ENCODE data around the gene CYB5D1.
"Not testable (repeated sequence)": the region's sequence is repeated elsewhere in the genome, so short reads cannot be mapped to it uniquely, and the experiment has no call there.

Gene CYB5D1, protein sequence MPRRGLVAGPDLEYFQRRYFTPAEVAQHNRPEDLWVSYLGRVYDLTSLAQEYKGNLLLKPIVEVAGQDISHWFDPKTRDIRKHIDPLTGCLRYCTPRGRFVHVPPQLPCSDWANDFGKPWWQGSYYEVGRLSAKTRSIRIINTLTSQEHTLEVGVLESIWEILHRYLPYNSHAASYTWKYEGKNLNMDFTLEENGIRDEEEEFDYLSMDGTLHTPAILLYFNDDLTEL

DNA sequence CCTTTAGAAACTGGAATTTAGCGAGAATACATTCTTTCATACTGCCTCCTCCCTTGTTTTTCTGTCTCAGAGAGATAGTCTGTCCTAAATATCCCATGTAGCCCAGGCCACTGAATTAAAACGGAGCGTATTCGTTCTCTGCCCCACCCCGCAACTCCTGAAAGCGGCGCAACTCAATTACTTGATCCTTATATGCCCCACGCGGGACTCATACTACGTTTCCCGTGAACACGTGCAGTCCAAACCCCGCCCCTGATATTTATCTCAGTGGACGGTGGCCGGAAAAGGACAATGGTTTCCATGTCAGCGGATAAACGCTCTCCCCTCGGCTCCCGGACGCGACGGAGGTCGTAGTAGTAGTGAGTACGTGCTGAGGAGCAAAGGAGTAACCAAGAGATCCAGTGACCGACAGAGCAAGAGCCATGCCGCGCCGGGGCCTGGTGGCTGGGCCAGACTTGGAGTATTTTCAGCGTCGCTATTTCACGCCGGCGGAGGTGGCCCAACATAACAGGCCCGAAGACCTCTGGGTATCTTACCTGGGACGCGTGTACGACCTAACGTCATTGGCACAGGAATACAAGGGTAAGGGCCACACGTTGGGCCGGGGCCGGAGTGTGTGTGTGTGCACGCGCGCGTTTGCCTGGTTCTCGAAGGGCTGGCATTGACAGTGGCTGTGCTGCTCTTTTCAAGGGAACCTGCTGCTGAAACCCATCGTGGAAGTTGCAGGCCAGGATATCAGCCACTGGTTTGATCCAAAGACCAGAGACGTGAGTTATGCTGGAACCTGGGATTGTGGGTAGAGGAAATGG lies at the start of gene CYB5D1:
Gene CYB5D1 (plus strand): TSS at position 291 of the 809 bp plus-strand sequence. CDS start 132 bp downstream, at position 423.
- peak within 1 kb of the TSS; percentile 80 for H3K4me3 ChIP-seq (ENCODE audit: low read length)
- H3K36me3 ChIP-seq (ENCODE audit: control insufficient read depth, low read depth, low read length): no peaks in the 10 kb centered on the region
- H3K27me3 ChIP-seq (ENCODE audit: control insufficient read depth, insufficient read depth, low read length): peaks cover 39% of the 10 kb centered on the region
- H3K9ac ChIP-seq (ENCODE audit: low read length): peak within 1 kb of the TSS; percentile 87
- peaks cover 25% of the 10 kb centered on the region for H3K4me1 ChIP-seq (ENCODE audit: control insufficient read depth, low read depth, low read length)
- no peaks in the 10 kb centered on the region for H3K9me3 ChIP-seq (ENCODE audit: control insufficient read depth, low read depth, low read length)
- peak within 1 kb of the TSS; percentile 86 for H3K27ac ChIP-seq (ENCODE audit: low read length)

DNA sequence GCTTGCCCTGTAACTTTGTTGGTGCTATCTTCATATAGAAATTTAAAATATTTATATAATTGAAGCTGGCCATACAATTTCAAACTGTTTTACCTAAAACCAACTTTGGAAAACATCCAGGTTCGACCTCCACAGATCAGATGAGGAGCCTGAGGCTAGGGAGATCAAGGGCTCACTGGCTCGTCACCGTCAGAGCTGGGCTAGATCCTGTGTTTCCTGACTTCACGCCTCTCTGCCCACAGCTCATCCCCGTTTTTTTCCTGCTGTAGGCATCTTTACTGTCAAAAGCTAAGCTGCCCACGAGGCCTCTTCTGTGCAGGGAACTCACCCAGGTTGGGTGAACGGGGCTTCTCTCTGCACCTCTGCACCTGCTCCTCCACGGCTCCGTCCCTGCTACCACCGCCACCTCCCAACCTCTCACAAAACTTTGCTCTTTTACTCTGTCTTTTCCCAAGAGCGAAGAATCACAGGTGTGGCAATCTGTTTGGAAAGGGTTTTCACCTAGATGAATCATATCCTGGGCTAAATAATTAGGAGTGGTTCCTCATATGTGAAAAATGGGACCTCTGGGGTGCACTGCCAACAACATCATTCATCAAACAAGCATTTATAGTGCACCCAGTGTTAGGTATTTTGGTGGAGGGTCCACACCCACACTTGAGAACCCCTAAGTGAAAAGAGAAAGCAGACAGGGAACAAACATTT lies 48.6 kb upstream of the CYB5D1 start:
- H3K9ac ChIP-seq (ENCODE audit: low read length): no peak overlapping the region
- H3K4me1 ChIP-seq (ENCODE audit: control insufficient read depth, low read depth, low read length): no peaks in the 10 kb centered on the region
- no peaks in the 10 kb centered on the region for H3K36me3 ChIP-seq (ENCODE audit: control insufficient read depth, low read depth, low read length)
- H3K4me3 ChIP-seq (ENCODE audit: low read length): no peak overlapping the region
- H3K27ac ChIP-seq (ENCODE audit: low read length): no peak overlapping the region
- H3K27me3 ChIP-seq (ENCODE audit: control insufficient read depth, insufficient read depth, low read length): no peaks in the 10 kb centered on the region
- H3K9me3 ChIP-seq (ENCODE audit: control insufficient read depth, low read depth, low read length): no peaks in the 10 kb centered on the region

DNA sequence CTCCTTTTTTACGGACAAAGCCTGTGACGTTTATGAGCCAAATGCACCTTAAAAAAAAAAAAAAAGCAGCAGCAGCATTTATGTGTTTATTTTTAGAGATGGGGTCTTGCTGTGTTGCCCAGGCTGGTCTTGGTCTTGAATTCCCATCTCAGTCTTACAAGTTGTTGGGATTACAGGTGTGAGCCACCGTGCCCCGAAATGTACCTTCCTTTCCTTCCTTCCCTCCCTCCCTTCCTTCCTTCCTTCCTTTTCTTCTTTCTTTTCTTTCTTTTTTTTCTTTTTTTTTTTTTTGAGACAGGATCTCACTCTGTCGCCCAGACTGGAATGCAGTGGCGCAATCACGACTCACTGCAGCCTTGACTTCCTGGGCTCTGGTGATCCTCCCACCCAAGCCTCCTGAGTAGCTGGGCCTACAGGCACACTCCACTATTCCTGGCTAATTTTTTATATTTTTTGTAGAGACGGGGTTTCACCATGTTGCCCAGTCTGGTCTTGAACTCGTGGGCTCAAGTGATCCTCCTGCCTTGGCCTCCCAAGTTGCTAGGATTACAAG lies 47.9 kb upstream of the CYB5D1 start:
- H3K9ac ChIP-seq (ENCODE audit: low read length); H3K27ac ChIP-seq (ENCODE audit: low read length); H3K36me3 ChIP-seq (ENCODE audit: control insufficient read depth, low read depth, low read length); H3K4me3 ChIP-seq (ENCODE audit: low read length); H3K9me3 ChIP-seq (ENCODE audit: control insufficient read depth, low read depth, low read length); H3K27me3 ChIP-seq (ENCODE audit: control insufficient read depth, insufficient read depth, low read length); H3K4me1 ChIP-seq (ENCODE audit: control insufficient read depth, low read depth, low read length): not testable (repeated sequence)

DNA sequence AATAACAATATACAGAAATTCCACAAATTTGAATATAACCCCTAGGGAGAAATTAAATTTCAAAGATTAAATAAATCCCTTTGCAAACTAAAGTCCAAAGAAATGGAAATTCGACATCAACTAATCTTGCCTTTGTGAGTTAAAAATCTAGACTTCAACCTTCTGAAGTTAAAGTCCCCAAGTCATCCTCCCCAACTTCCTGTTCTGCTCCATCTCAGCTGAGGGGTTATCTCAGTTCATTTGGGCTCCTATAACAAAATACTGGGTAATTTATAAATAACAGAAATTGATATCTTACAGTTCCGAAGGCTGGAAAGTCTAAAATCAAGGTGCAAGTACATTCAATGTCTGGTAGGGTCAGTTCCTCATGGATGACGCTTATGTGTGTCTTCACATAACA lies 46.6 kb upstream of the CYB5D1 start:
- no peaks in the 10 kb centered on the region for H3K27me3 ChIP-seq (ENCODE audit: control insufficient read depth, insufficient read depth, low read length)
- no peak overlapping the region for H3K4me3 ChIP-seq (ENCODE audit: low read length)
- no peak overlapping the region for H3K27ac ChIP-seq (ENCODE audit: low read length)
- H3K9me3 ChIP-seq (ENCODE audit: control insufficient read depth, low read depth, low read length): no peaks in the 10 kb centered on the region
- no peak overlapping the region for H3K9ac ChIP-seq (ENCODE audit: low read length)
- no peaks in the 10 kb centered on the region for H3K36me3 ChIP-seq (ENCODE audit: control insufficient read depth, low read depth, low read length)
- no peaks in the 10 kb centered on the region for H3K4me1 ChIP-seq (ENCODE audit: control insufficient read depth, low read depth, low read length)

DNA sequence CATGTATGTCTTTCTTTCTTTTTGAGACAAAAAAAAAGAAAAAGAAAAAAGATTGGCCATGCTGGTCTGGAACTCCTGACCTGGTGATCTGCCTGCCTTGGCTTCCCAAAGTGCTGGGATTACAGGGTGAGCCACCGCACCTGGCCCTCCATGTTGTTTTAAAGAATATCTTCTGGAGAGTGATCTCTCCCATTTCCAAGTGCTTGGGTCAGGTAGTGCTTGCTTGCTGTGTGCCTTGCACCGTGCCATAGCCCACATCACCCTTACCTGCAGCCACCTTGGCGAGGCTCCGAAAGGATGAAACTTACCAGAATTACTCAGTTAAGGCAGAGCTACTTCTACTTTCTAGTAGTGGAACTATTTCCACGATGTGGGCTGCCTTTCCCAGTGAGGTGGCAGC lies 42.8 kb upstream of the CYB5D1 start:
- no peaks in the 10 kb centered on the region for H3K36me3 ChIP-seq (ENCODE audit: control insufficient read depth, low read depth, low read length)
- no peaks in the 10 kb centered on the region for H3K9me3 ChIP-seq (ENCODE audit: control insufficient read depth, low read depth, low read length)
- no peaks in the 10 kb centered on the region for H3K27me3 ChIP-seq (ENCODE audit: control insufficient read depth, insufficient read depth, low read length)
- H3K4me1 ChIP-seq (ENCODE audit: control insufficient read depth, low read depth, low read length): no peaks in the 10 kb centered on the region
- H3K9ac ChIP-seq (ENCODE audit: low read length): no peak overlapping the region
- no peak overlapping the region for H3K4me3 ChIP-seq (ENCODE audit: low read length)
- no peak overlapping the region for H3K27ac ChIP-seq (ENCODE audit: low read length)

DNA sequence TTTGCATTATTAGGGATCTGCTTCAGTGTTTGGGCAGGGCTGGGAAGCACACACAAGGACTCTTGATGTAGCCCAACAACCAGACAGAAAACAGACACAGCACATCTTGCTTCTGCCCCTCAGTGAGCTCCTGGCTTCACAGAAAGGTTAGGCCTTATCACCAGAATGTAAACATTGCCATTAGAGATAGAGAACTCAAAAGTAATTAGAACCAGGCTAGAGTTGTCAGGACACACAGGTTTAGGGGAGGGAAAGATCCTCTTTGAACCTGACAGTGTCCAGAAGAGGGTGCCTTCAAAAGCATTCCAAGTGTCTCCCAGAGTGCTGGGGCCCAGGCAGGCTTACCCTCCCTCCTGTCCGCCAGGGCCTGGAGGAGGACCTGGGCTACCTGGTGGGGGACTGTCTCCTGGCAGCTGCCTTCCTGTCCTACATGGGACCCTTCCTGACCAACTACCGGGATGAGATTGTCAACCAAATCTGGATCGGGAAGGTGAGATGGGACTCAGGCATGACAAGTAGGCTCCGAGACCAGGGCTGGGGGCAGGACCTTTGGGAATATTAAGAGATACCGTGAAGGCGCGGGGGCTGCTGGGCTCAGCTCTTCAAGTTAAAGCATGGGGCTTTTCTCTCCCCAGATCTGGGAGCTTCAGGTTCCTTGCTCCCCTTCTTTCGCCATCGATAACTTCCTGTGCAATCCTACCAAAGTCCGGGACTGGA lies 40.7 kb upstream of the CYB5D1 start:
- H3K9ac ChIP-seq (ENCODE audit: low read length): no peak overlapping the region
- no peak overlapping the region for H3K4me3 ChIP-seq (ENCODE audit: low read length)
- H3K27ac ChIP-seq (ENCODE audit: low read length): no peak overlapping the region
- no peaks in the 10 kb centered on the region for H3K27me3 ChIP-seq (ENCODE audit: control insufficient read depth, insufficient read depth, low read length)
- no peaks in the 10 kb centered on the region for H3K36me3 ChIP-seq (ENCODE audit: control insufficient read depth, low read depth, low read length)
- no peaks in the 10 kb centered on the region for H3K9me3 ChIP-seq (ENCODE audit: control insufficient read depth, low read depth, low read length)
- no peaks in the 10 kb centered on the region for H3K4me1 ChIP-seq (ENCODE audit: control insufficient read depth, low read depth, low read length)

DNA sequence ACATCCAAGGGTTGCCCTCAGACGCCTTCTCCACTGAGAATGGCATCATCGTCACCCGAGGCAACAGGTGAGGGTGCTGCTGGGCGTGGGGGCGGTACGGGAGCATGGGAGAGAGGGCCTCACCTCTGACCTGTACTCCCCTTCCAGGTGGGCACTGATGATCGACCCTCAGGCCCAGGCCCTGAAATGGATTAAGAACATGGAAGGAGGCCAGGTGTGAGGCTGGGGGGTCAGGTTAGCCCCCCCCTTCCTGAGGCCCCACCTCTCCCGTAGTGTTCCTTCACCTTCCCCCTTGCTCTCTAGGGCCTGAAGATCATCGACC lies 40.2 kb upstream of the CYB5D1 start:
- Histone ChIP-seq H3K36me3 (ENCODE audit: control insufficient read depth, low read depth, low read length) (no peaks in the 10 kb centered on the region), H3K9ac (ENCODE audit: low read length) (no peak overlapping the region), H3K27me3 (ENCODE audit: control insufficient read depth, insufficient read depth, low read length) (no peaks in the 10 kb centered on the region), H3K27ac (ENCODE audit: low read length) (no peak overlapping the region), H3K9me3 (ENCODE audit: control insufficient read depth, low read depth, low read length) (no peaks in the 10 kb centered on the region), H3K4me3 (ENCODE audit: low read length) (no peak overlapping the region), H3K4me1 (ENCODE audit: control insufficient read depth, low read depth, low read length) (no peaks in the 10 kb centered on the region)

DNA sequence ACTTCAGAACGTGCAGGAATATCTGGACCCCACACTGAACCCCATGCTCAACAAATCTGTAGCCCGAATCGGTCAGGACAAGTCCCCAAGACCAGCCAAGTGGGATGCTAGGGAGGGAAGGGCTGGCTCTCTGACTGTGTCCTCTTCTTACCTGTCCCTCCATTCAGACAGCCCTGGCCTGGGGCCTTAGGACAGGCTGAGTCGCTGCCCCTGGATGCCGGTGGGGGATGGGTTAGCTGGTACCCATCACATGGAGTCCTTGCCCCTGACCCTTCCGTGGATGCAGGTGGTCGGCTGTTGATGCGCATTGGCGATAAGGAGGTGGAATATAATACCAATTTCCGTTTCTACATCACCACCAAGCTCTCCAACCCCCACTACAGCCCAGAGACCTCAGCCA lies 39.8 kb upstream of the CYB5D1 start:
- no peaks in the 10 kb centered on the region for H3K4me1 ChIP-seq (ENCODE audit: control insufficient read depth, low read depth, low read length)
- no peaks in the 10 kb centered on the region for H3K9me3 ChIP-seq (ENCODE audit: control insufficient read depth, low read depth, low read length)
- H3K4me3 ChIP-seq (ENCODE audit: low read length): no peak overlapping the region
- no peaks in the 10 kb centered on the region for H3K36me3 ChIP-seq (ENCODE audit: control insufficient read depth, low read depth, low read length)
- no peaks in the 10 kb centered on the region for H3K27me3 ChIP-seq (ENCODE audit: control insufficient read depth, insufficient read depth, low read length)
- H3K27ac ChIP-seq (ENCODE audit: low read length): no peak overlapping the region
- no peak overlapping the region for H3K9ac ChIP-seq (ENCODE audit: low read length)

DNA sequence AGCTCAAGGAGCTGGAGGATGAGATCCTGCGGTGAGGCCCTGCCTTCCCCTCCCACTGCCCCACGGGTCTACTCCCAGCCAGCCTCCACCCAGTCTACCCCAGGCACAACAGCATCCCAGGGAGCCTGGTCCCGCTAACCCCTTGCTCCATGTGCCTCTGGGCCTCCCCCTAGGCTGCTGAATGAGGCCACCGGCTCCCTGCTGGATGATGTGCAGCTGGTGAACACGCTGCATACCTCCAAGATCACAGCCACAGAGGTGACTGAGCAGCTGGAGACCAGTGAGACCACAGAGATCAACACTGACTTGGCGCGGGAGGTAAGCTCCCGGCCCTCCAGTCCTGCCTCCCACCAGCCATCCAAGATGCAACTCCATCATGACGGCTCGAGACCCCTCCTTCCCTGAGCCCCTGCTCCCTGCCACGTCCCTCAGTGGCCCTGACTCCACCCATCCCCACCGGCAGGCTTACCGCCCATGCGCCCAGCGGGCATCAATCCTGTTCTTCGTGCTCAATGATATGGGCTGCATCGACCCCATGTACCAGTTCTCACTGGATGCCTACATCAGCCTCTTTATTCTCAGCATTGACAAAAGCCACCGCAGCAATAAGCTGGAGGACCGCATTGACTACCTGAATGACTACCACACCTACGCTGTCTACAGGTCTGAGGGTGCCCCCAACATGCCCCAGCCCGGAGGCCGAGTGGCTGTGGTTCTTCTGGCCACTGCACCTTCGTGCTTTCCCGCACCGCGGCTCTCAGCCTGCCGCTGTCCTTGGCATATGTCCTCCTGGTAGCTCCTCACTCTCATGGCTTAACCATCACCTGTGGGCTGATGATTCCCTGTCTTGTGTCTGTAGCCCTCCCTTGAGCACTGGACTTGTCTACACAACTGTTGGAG lies 38.8 kb upstream of the CYB5D1 start:
- Histone ChIP-seq H3K4me1 (ENCODE audit: control insufficient read depth, low read depth, low read length) (peaks cover 3% of the 10 kb centered on the region), H3K36me3 (ENCODE audit: control insufficient read depth, low read depth, low read length) (no peaks in the 10 kb centered on the region), H3K27me3 (ENCODE audit: control insufficient read depth, insufficient read depth, low read length) (peaks cover 4% of the 10 kb centered on the region), H3K9me3 (ENCODE audit: control insufficient read depth, low read depth, low read length) (no peaks in the 10 kb centered on the region), H3K27ac (ENCODE audit: low read length) (no peak overlapping the region), H3K4me3 (ENCODE audit: low read length) (no peak overlapping the region), H3K9ac (ENCODE audit: low read length) (no peak overlapping the region)

DNA sequence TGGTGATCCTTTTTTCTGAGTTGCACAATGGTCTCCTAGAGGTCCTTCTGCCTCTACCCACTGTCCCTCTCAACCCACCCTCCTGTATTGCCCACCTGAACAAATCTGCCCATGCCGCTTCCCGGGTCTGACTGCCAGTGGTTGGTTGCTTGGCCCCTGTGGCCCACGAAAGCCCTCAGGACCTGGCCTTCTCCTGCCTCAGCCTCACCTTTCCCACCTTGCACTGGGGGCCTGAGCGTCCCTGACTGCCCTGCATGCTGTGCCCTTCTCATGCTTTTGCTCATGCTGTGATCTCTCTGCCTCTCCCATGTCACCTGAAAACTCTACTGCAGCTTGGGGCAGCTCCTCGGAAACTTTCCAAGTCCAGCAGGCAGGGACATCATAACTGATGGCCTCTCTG lies 37.6 kb upstream of the CYB5D1 start:
- Histone ChIP-seq H3K9me3 (ENCODE audit: control insufficient read depth, low read depth, low read length) (no peaks in the 10 kb centered on the region), H3K4me3 (ENCODE audit: low read length) (no peak overlapping the region), H3K36me3 (ENCODE audit: control insufficient read depth, low read depth, low read length) (no peaks in the 10 kb centered on the region), H3K4me1 (ENCODE audit: control insufficient read depth, low read depth, low read length) (peaks cover 3% of the 10 kb centered on the region), H3K27me3 (ENCODE audit: control insufficient read depth, insufficient read depth, low read length) (peaks cover 16% of the 10 kb centered on the region), H3K27ac (ENCODE audit: low read length) (no peak overlapping the region), H3K9ac (ENCODE audit: low read length) (no peak overlapping the region)
